Testis (tissue), 3 donors: ENCODE data around the gene RPTOR. TPM values are rescaled to one million over a fixed set of nuclear protein-coding genes. Genes with fewer than 3 reads are reported as not detected.

Source experiments
- DNase-seq: peaks from one replicate; pipeline ENCODE4 v3.0.0-alpha.2; 2019
- H3K27ac ChIP-seq, 2 donors: fragments of 200-600 bp; sonication (generic); one replicate each; pipeline ENCODE4 v1.5.1; 2019
- H3K27me3 ChIP-seq: fragments of 200-600 bp; sonication (generic); one replicate; pipeline ENCODE4 v1.5.1; 2019
- H3K36me3 ChIP-seq: fragments of 200-600 bp; sonication (generic); one replicate; pipeline ENCODE4 v1.5.1; 2017; ENCODE audit warnings: low read depth; ENCODE audit errors: missing control alignments
- H3K4me1 ChIP-seq: fragments of 200-600 bp; sonication (generic); one replicate; pipeline ENCODE4 v1.5.1; 2019
- H3K4me3 ChIP-seq, 2 donors: fragments of 200-600 bp; sonication (generic); one replicate each; pipeline ENCODE4 v1.5.1; 2017 to 2019
- H3K9me3 ChIP-seq: fragments of 200-600 bp; sonication (generic); one replicate; pipeline ENCODE4 v1.5.1; 2017
- POLR2A ChIP-seq: fragments of 450-650 bp; IDR thresholded peaks from one replicate; pipeline ENCODE4 v1.6.1; 2017; ENCODE audit warnings: antibody characterized with exemption, mild to moderate bottlenecking, moderate library complexity
- WGBS, 2 donors: methylation state at CpG; one replicate each; pipeline ENCODE4 v1.1.5; 2018; 5-methylcytosine and 5-hydroxymethylcytosine counted together
- intact Hi-C: fragments of 100-400 bp; cut with DNase I; formaldehyde crosslinking; loops from one replicate; pipeline ENCODE4 v1.15.1; 2023; ENCODE audit warnings: low total_unique reads
- polyA plus RNA-seq: library from polyadenylated mRNA; stranded (reverse); fragments of 350-450 nt; fragmentation: Illumina TruSeq; extraction: RNeasy Lipid Tissue Mini Kit (QIAGEN cat#74804); gene quantifications from one replicate; pipeline ENCODE4 v1.2.3, GENCODE V29; 2014; ENCODE audit warnings: low read depth, low replicate concordance; ENCODE audit not compliant: insufficient read depth
- total RNA-seq, 2 donors: library from RNA; depleted of rRNA; stranded (reverse); fragments of >200 nt; gene quantifications; one replicate each; pipeline ENCODE4 v1.2.3, GENCODE V29; 2016
- TF ChIP-seq, protein P1 (sequence below), 3 experiments: fragments of 450-650 bp in 2 of 3; fragments of 200-600 bp in 1 of 3; sonication (generic) in 1 of 3; IDR thresholded peaks; one replicate each; pipeline ENCODE4 v1.5.1; 2016 to 2019; ENCODE audit warnings: antibody characterized with exemption in 3 of 3, mild to moderate bottlenecking in 2 of 3, moderate library complexity in 1 of 3

The RPTOR gene
- total and polyA plus RNA-seq, 3 donors from 2014 or later, result 21.8 to 68.3 (median 56.6) TPM

DNA sequence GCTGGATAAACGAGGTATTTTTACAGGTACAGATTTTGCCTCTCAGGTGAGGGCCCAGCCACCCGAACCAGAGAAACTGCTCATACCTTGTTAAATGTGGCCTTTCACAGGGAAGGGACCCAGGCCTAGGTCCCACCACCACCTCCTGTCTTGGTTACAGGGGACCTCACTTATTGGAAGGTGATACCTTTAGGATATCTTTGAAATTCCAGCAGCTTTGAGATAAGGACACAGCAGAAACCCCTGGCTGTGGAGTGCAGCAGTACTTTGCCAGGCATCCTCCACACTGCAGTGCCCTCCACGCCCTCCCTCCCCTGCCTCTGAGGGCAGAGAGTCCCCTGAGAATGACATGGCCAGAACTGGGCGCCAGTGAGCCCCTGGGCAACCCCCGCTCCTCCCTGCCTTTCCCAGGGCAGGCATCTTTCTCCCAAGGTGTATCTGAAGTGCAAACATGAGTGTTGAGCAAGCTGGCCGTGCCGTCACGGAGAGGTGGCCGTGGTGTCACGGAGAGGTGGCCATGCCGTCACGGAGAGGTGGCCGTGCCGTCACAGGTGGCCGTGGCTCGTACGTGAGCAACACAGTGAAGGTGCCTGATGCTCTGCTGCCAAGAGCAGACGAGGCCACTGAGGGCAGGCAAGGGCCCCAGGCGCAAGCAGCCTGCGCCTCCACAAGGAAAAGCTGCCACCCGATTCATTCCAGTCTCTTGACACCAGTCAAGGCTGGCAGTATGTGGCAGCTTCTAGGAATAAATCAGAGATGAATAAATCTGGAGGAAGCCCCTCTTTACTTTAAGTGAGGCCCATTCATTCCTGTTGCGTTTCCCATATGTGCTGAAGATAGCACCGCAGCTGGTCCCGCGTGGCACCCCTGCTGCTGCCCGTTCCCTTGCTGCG is 312.5 kb downstream of the RPTOR start:
- WGBS, 2 donors, result 88 to 95% methylated on average over 27 of the region's 27 CpGs
- Histone ChIP-seq H3K4me1 (peaks cover 10% of the 10 kb centered on the region), H3K9me3 (no peaks in the 10 kb centered on the region), H3K4me3 (no peak overlapping the region), H3K27ac (no peak overlapping the region), H3K36me3 (no peaks in the 10 kb centered on the region), H3K27me3 (no peaks in the 10 kb centered on the region)
- no peak for TF ChIP-seq POLR2A
- TF ChIP-seq, protein P1, sequence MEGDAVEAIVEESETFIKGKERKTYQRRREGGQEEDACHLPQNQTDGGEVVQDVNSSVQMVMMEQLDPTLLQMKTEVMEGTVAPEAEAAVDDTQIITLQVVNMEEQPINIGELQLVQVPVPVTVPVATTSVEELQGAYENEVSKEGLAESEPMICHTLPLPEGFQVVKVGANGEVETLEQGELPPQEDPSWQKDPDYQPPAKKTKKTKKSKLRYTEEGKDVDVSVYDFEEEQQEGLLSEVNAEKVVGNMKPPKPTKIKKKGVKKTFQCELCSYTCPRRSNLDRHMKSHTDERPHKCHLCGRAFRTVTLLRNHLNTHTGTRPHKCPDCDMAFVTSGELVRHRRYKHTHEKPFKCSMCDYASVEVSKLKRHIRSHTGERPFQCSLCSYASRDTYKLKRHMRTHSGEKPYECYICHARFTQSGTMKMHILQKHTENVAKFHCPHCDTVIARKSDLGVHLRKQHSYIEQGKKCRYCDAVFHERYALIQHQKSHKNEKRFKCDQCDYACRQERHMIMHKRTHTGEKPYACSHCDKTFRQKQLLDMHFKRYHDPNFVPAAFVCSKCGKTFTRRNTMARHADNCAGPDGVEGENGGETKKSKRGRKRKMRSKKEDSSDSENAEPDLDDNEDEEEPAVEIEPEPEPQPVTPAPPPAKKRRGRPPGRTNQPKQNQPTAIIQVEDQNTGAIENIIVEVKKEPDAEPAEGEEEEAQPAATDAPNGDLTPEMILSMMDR (IDR thresholded peaks at IDR 0.05), result no peak
- DNase-seq, result no peak
- intact Hi-C loops, result no loop called here

DNA sequence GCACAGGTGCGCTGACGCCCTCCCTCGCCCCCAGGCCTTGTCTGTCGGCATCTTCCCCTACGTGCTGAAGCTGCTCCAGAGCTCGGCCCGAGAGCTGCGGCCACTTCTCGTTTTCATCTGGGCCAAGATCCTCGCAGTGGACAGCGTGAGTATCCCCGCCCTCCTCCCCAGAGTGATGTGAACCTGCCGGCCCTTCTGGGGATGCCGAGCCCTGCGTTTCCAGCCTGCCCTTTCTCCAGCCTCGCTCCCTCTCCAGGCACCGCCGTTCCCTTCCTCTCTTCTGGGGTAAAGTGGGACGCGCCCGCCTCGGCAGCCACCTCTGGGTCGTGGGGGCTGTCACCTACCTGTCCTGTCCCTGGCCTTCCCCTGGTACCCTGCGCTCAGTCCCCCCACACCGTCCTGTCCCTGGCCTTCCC is 313.1 kb downstream of the RPTOR start:
- H3K4me1 ChIP-seq, result peaks cover 10% of the 10 kb centered on the region
- TF ChIP-seq, protein P1 (IDR thresholded peaks at IDR 0.05), result no peak
- TF ChIP-seq POLR2A, result no peak
- H3K36me3 ChIP-seq, result no peaks in the 10 kb centered on the region
- no peak for DNase-seq
- no peak overlapping the region for H3K4me3 ChIP-seq
- no peaks in the 10 kb centered on the region for H3K27me3 ChIP-seq
- H3K9me3 ChIP-seq, result no peaks in the 10 kb centered on the region
- 95 to 96% methylated on average over 25 of the region's 25 CpGs for WGBS, 2 donors
- intact Hi-C loops, result no loop called here
- H3K27ac ChIP-seq, result no peak overlapping the region

DNA sequence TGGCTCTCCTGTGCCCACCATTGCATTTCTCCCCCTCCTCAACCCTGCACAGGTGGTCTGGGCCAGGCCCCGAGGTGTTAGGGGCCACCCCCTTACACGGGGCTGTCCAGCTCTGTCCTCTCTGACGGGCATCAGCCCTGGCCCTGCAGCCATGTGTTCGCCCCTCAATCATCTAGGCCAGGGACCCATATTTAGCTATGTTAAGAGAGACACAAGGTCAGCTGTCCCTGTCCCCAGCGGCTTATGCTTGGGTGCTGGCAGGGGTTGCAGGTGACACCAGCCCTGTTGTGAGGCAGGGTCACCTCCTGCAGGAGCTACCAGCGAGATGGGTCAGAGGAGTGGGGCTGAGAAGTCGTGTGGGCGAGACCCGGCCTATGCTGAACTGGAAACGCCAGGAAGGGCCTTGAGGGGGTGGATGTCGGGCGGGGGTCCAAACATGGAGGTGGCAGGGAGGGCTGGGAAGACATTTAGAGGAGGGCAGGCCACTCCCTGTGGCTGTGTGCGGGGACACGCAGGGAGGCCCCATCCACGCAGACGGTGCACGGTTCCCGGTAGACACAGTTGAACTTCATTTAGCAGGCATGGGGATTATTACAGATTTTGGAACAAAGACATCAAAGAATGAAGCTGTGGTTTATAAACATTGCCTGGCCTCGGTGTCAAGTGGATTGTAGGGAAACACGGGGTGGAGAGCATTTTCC is 313.8 kb downstream of the RPTOR start:
- Histone ChIP-seq H3K4me3 (no peak overlapping the region), H3K27me3 (no peaks in the 10 kb centered on the region), H3K4me1 (peaks cover 10% of the 10 kb centered on the region), H3K27ac (no peak overlapping the region), H3K36me3 (no peaks in the 10 kb centered on the region), H3K9me3 (no peaks in the 10 kb centered on the region)
- no peak for DNase-seq
- intact Hi-C loops, result no loop called here
- TF ChIP-seq POLR2A, result no peak
- TF ChIP-seq, protein P1 (IDR thresholded peaks at IDR 0.05), result no peak
- 86 to 89% methylated on average over 20 of the region's 20 CpGs for WGBS, 2 donors

GRCh38 chr17:80859002-80859941 is 314.6 kb downstream of the RPTOR start:
- intact Hi-C loops, result no loop called here
- Histone ChIP-seq H3K4me1 (peaks cover 10% of the 10 kb centered on the region), H3K27ac (no peak overlapping the region), H3K4me3 (no peak overlapping the region), H3K36me3 (no peaks in the 10 kb centered on the region), H3K27me3 (no peaks in the 10 kb centered on the region), H3K9me3 (no peaks in the 10 kb centered on the region)
- TF ChIP-seq, protein P1 (IDR thresholded peaks at IDR 0.05), result no peak
- TF ChIP-seq POLR2A, result no peak
- peak; percentile 63 for DNase-seq
- WGBS, 2 donors, result 58 to 65% methylated on average over 20 to 40 of the region's 40 CpGs
